SK-N-SH (cell line): ENCODE data around the gene ANAPC16. TPM values are rescaled to one million over a fixed set of nuclear protein-coding genes. Genes with fewer than 3 reads are reported as not detected.

ENCODE experiments used
- CTCF ChIA-PET: fragments of 300-600, 350-600 bp; formaldehyde crosslinking; extraction: SDS; loops from one replicate; lab custom pipeline; 2021; lab: Yijun Ruan, JAX
- POLR2A ChIA-PET: fragments of 350-600 bp; sonication (Branson Sonifier 250); formaldehyde crosslinking; extraction: SDS; loops from one replicate; lab custom pipeline; 2020; ENCODE audit warnings: antibody characterized with exemption, inconsistent platforms; lab: Yijun Ruan, JAX
- DNase-seq: peaks from one replicate; pipeline ENCODE4 v3.0.0; 2012
- H2AFZ ChIP-seq: fragments of 200-600 bp; sonication (generic); 2 replicates; pipeline ENCODE4 v1.8.1; 2016; ENCODE audit warnings: antibody characterized with exemption, mild to moderate bottlenecking, low read depth
- H3F3A ChIP-seq: fragments of 200-600 bp; sonication (generic); replicated peaks from 2 replicates; pipeline ENCODE3; 2016; ENCODE audit warnings: antibody characterized with exemption, mild to moderate bottlenecking; ENCODE audit not compliant: insufficient read depth
- H3K27ac ChIP-seq, 2 experiments: fragments of 200-500 bp in 1 of 2; fragments of 200-600 bp in 1 of 2; sonication (Bioruptor generic) in 1 of 2; sonication (generic), shearing (Covaris generic) in 1 of 2; 2 replicates each; pipeline versions ENCODE4 v1.5.1 to v1.6.1; 2014 to 2016; ENCODE audit warnings: low read depth in 2 of 2, inconsistent platforms in 1 of 2, low read length in 1 of 2, mild to moderate bottlenecking in 1 of 2, mixed read lengths in 1 of 2
- H3K27me3 ChIP-seq: fragments of 200-600 bp; sonication (generic), shearing (Covaris generic); 2 replicates; pipeline ENCODE4 v1.6.1; 2016; ENCODE audit warnings: mixed run types; ENCODE audit not compliant: insufficient read depth
- H3K36me3 ChIP-seq, 2 experiments: fragments of 200-500 bp in 1 of 2; fragments of 200-600 bp in 1 of 2; sonication (Bioruptor generic) in 1 of 2; sonication (generic) in 1 of 2; replicated peaks in 1 of 2; 2 replicates each; pipeline versions ENCODE3 to v1.5.1; 2014 to 2016; ENCODE audit warnings: low read length in 1 of 2, mild to moderate bottlenecking in 1 of 2; ENCODE audit not compliant: insufficient read depth in 2 of 2, control insufficient read depth in 1 of 2
- H3K4me1 ChIP-seq, 2 experiments: fragments of 200-500 bp in 1 of 2; fragments of 200-600 bp in 1 of 2; sonication (Bioruptor generic) in 1 of 2; sonication (generic), shearing (Covaris generic) in 1 of 2; 2 replicates each; pipeline versions ENCODE4 v1.5.1 to v1.6.1; 2014 to 2016; ENCODE audit warnings: low read depth in 1 of 2, low read length in 1 of 2, mixed run types in 1 of 2; ENCODE audit not compliant: insufficient read depth in 2 of 2, control insufficient read depth in 1 of 2
- H3K4me2 ChIP-seq: fragments of 200-600 bp; sonication (generic), shearing (Covaris generic); 2 replicates; pipeline ENCODE4 v1.6.1; 2017; ENCODE audit warnings: mixed run types
- H3K4me3 ChIP-seq, 2 experiments: fragments of 200-500 bp in 1 of 2; fragments of 200-600 bp in 1 of 2; sonication (Bioruptor generic) in 1 of 2; sonication (generic), shearing (Covaris generic) in 1 of 2; 2 replicates each; pipeline versions ENCODE4 v1.5.1 to v1.8.1; 2014 to 2016; ENCODE audit warnings: low read depth in 2 of 2, inconsistent platforms in 1 of 2, low read length in 1 of 2, mild to moderate bottlenecking in 1 of 2, mixed read lengths in 1 of 2, moderate library complexity in 1 of 2
- H3K79me2 ChIP-seq: fragments of 200-600 bp; sonication (generic); 2 replicates; pipeline ENCODE4 v1.8.1; 2017; ENCODE audit warnings: mild to moderate bottlenecking; ENCODE audit not compliant: insufficient read depth
- H3K9ac ChIP-seq: fragments of 200-600 bp; sonication (generic); 2 replicates; pipeline ENCODE4 v1.6.1; 2017; ENCODE audit warnings: mixed run types
- H3K9me2 ChIP-seq: fragments of 200-600 bp; sonication (generic); 2 replicates; pipeline ENCODE4 v1.6.1; 2017; ENCODE audit warnings: mixed run types
- H3K9me3 ChIP-seq: fragments of 200-600 bp; sonication (generic); 2 replicates; pipeline ENCODE4 v1.6.1; 2017; ENCODE audit warnings: mixed run types, mild to moderate bottlenecking, moderate library complexity
- H4K20me1 ChIP-seq: fragments of 200-600 bp; sonication (generic); 2 replicates; pipeline ENCODE4 v1.6.1; 2017; ENCODE audit warnings: mild to moderate bottlenecking, mixed run types; ENCODE audit not compliant: insufficient read depth
- EP300 ChIP-seq, 2 experiments: IDR thresholded peaks; 2 replicates each; pipeline versions ENCODE4 v1.4.0 to v1.6.1; 2012; ENCODE audit warnings: borderline replicate concordance in 1 of 2, low read depth in 1 of 2, low read length in 1 of 2
- FOSL2 ChIP-seq: IDR thresholded peaks from 2 replicates; pipeline ENCODE4 v1.4.0; 2012; ENCODE audit warnings: low read depth, mild to moderate bottlenecking, moderate library complexity, borderline replicate concordance
- FOXJ3 ChIP-seq: sonication (generic); formaldehyde crosslinking; IDR thresholded peaks from 2 replicates; pipeline ENCODE4 v1.5.1; 2020; ENCODE audit warnings: mild to moderate bottlenecking, missing genetic modification reagents
- FOXM1 ChIP-seq: IDR thresholded peaks from 2 replicates; pipeline ENCODE4 v1.4.0; 2012; ENCODE audit warnings: low read depth, mild to moderate bottlenecking
- GABPA ChIP-seq: IDR thresholded peaks from 2 replicates; pipeline ENCODE4 v1.4.0; 2012; ENCODE audit warnings: low read depth, mild to moderate bottlenecking
- GATA2 ChIP-seq: sonication (generic); formaldehyde crosslinking; IDR thresholded peaks from 2 replicates; pipeline ENCODE4 v1.5.0; 2020; ENCODE audit warnings: mild to moderate bottlenecking, missing genetic modification reagents
- NFIC ChIP-seq: IDR thresholded peaks from 2 replicates; pipeline ENCODE4 v1.4.0; 2012; ENCODE audit warnings: borderline replicate concordance
- POLR2AphosphoS5 ChIP-seq: IDR thresholded peaks from 2 replicates; pipeline ENCODE4 v1.6.1; 2012; ENCODE audit warnings: low read depth, low read length
- RCOR1 ChIP-seq: fragments of 150-350 bp; IDR thresholded peaks from 2 replicates; pipeline ENCODE4 v1.6.1; 2017; ENCODE audit warnings: antibody characterized with exemption, low read length
- RFX5 ChIP-seq: IDR thresholded peaks from 2 replicates; pipeline ENCODE4 v1.6.1; 2012; ENCODE audit warnings: mild to moderate bottlenecking, improper control_type of control experiment, low read length
- SIN3A ChIP-seq: IDR thresholded peaks from 2 replicates; pipeline ENCODE4 v1.6.1; 2012; ENCODE audit warnings: low read depth, mild to moderate bottlenecking, low read length, moderate library complexity, borderline replicate concordance
- USF1 ChIP-seq: IDR thresholded peaks from 2 replicates; pipeline ENCODE4 v1.4.0; 2012; ENCODE audit warnings: low read depth, borderline replicate concordance
- YY1 ChIP-seq: IDR thresholded peaks from 2 replicates; pipeline ENCODE4 v1.4.0; 2012; ENCODE audit warnings: low read depth, mild to moderate bottlenecking
- ZBTB33 ChIP-seq: IDR thresholded peaks from 2 replicates; pipeline ENCODE4 v1.4.0; 2012; ENCODE audit warnings: low read depth, borderline replicate concordance
- WGBS: methylation state at CpG from one replicate; pipeline ENCODE4 v1.1.6; 2017; ENCODE audit warnings: low lambda C conversion rate; 5-methylcytosine and 5-hydroxymethylcytosine counted together
- polyA plus RNA-seq, 3 experiments: library from polyadenylated mRNA; depleted of rRNA; stranded (reverse); fragments of >200 nt; gene quantifications; 2 replicates each; pipeline ENCODE4 v1.2.3, GENCODE V29; 2012
- TF ChIP-seq, protein P1 (sequence below): fragments of 150-350 bp; IDR thresholded peaks from 2 replicates; pipeline ENCODE4 v1.6.1; 2016; ENCODE audit warnings: mild to moderate bottlenecking, low read depth, low read length
- TF ChIP-seq, protein P2 (sequence below): fragments of 200-600 bp; sonication (generic); IDR thresholded peaks from 2 replicates; pipeline ENCODE4 v1.6.1; 2017; ENCODE audit warnings: antibody characterized with exemption, mild to moderate bottlenecking, moderate library complexity

Gene ANAPC16
- polyA plus RNA-seq, 1 of the 3 experiments (the other 2 are of a cell fraction), result 45.2 TPM

- POLR2A ChIA-PET, result no interaction called here
- Histone ChIP-seq H3K4me1 (peaks cover 6 to 19% of the 10 kb centered on the region in 2 experiments; a peak in 1 of 4 replicates), H3K4me3 (no peak overlapping the region), H2AFZ (no peak overlapping the region; the same call in 1 of the 2 replicates), H3K36me3 (no peaks in the 10 kb centered on the region), H3F3A (peaks cover 4% of the 10 kb centered on the region), H3K27me3 (no peaks in the 10 kb centered on the region), H3K9ac (no peak overlapping the region), H4K20me1 (no peaks in the 10 kb centered on the region), H3K27ac (peak overlapping the region in 1 of 2 experiments; percentile 30; a peak in 1 of 4 replicates), H3K79me2 (no peaks in the 10 kb centered on the region), H3K9me2 (no peaks in the 10 kb centered on the region), H3K4me2 (no peak overlapping the region), H3K9me3 (no peaks in the 10 kb centered on the region)
- no peak for TF ChIP-seq USF1
- TF ChIP-seq, protein P1, sequence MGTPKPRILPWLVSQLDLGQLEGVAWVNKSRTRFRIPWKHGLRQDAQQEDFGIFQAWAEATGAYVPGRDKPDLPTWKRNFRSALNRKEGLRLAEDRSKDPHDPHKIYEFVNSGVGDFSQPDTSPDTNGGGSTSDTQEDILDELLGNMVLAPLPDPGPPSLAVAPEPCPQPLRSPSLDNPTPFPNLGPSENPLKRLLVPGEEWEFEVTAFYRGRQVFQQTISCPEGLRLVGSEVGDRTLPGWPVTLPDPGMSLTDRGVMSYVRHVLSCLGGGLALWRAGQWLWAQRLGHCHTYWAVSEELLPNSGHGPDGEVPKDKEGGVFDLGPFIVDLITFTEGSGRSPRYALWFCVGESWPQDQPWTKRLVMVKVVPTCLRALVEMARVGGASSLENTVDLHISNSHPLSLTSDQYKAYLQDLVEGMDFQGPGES, result no peak
- no peak for TF ChIP-seq GATA2 (CRISPR knock-in tag)
- no peak for TF ChIP-seq EP300 (IDR thresholded peaks at IDR 0.05; ENCODE audit: borderline replicate concordance in 1 of 2, low read depth in 1 of 2, low read length in 1 of 2)
- TF ChIP-seq FOXJ3 (CRISPR knock-in tag), result no peak
- TF ChIP-seq, protein P2, sequence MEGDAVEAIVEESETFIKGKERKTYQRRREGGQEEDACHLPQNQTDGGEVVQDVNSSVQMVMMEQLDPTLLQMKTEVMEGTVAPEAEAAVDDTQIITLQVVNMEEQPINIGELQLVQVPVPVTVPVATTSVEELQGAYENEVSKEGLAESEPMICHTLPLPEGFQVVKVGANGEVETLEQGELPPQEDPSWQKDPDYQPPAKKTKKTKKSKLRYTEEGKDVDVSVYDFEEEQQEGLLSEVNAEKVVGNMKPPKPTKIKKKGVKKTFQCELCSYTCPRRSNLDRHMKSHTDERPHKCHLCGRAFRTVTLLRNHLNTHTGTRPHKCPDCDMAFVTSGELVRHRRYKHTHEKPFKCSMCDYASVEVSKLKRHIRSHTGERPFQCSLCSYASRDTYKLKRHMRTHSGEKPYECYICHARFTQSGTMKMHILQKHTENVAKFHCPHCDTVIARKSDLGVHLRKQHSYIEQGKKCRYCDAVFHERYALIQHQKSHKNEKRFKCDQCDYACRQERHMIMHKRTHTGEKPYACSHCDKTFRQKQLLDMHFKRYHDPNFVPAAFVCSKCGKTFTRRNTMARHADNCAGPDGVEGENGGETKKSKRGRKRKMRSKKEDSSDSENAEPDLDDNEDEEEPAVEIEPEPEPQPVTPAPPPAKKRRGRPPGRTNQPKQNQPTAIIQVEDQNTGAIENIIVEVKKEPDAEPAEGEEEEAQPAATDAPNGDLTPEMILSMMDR, result no peak
- CTCF ChIA-PET, result interaction anchor here (0.6 kb wide), 1 partner anchor 31 kb away, joined by 3 read pairs; no protein-coding TSS in a partner anchor
- WGBS, result 71% methylated on average over 5 of the region's 5 CpGs
- DNase-seq, result no peak
These were observed 28.8 kb downstream of the ANAPC16 start for GRCh38 chr10:72244573-72245038.

DNA sequence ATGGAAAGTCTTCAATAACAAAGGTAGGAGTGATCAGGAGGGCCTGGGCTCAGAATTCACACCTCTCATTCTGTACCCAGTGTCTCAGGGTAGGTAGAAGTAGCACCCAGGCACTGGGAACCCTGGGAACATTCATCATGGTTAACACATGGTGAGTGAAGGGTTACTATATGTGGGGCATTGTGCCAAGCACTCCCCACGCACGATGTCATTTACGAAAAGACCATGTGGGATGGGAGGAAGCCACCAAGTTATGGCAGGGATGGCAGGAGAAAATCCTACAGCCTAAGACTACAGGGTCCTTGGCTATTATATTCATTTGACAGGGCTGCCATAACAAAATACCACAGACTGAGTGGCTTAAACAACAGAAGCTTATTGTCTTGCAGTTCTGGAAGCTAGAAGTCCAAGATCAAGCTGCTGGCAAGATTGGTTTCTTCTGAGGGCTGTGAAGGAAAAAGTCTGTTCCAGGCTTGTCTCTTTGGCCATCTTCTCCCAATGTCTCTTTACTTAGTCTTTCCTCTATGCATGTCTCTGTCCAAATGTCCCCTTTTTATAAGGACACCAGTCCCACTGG lies 30.2 kb downstream of the ANAPC16 start:
- WGBS, result 42% methylated on average over 3 of the region's 3 CpGs
- Histone ChIP-seq H3K27me3 (no peaks in the 10 kb centered on the region), H3K9ac (no peak overlapping the region), H3K79me2 (no peaks in the 10 kb centered on the region), H3K9me3 (no peaks in the 10 kb centered on the region), H4K20me1 (no peaks in the 10 kb centered on the region), H3K27ac (no peak overlapping the region), H3K36me3 (no peaks in the 10 kb centered on the region), H3K4me2 (no peak overlapping the region), H3K9me2 (no peaks in the 10 kb centered on the region), H3F3A (peaks cover 7% of the 10 kb centered on the region), H2AFZ (no peak overlapping the region), H3K4me1 (peaks cover 6 to 19% of the 10 kb centered on the region in 2 experiments; a peak in 1 of 4 replicates), H3K4me3 (no peak overlapping the region)
- TF ChIP-seq ZBTB33 (no peak), POLR2AphosphoS5 (no peak), GABPA (no peak), FOXM1 (no peak), NFIC (no peak), RCOR1 (no peak), FOSL2 (no peak), RFX5 (no peak), SIN3A (no peak), USF1 (no peak), YY1 (no peak)
- TF ChIP-seq, protein P2, result no peak
- ChIA-PET CTCF (no interaction called here), POLR2A (interaction anchor here (1.2 kb wide), 1 partner anchor 27 kb away, joined by 4 read pairs; no protein-coding TSS in a partner anchor)
- DNase-seq, result no peak
